Neural progenitor cell (in vitro differentiated cells): Measurements from ENCODE around the gene OBP2A. TPM values are rescaled to one million over a fixed set of nuclear protein-coding genes. Genes with fewer than 3 reads are reported as not detected.

Experiments used
- DNase-seq: peaks from one replicate; pipeline ENCODE4 v3.0.0-alpha.2; 2016; ENCODE audit warnings: low spot score
- H2AFZ ChIP-seq: fragments of 200-600 bp; sonication (generic); replicated peaks from 2 replicates; pipeline ENCODE4 v1.6.1; 2016; ENCODE audit warnings: antibody characterized with exemption
- H3F3A ChIP-seq: fragments of 200-600 bp; sonication (generic); 2 replicates; pipeline ENCODE4 v1.6.1; 2016; ENCODE audit warnings: antibody characterized with exemption, low read depth
- H3K27ac ChIP-seq: fragments of 200-600 bp; sonication (generic); 2 replicates; pipeline ENCODE4 v1.5.1; 2016; ENCODE audit warnings: mild to moderate bottlenecking
- H3K27me3 ChIP-seq: fragments of 200-600 bp; sonication (generic); 2 replicates; pipeline ENCODE4 v1.6.1; 2016; ENCODE audit warnings: mild to moderate bottlenecking, moderate library complexity
- H3K36me3 ChIP-seq: fragments of 200-600 bp; sonication (generic); 2 replicates; pipeline ENCODE4 v1.5.1; 2016
- H3K4me1 ChIP-seq: fragments of 200-600 bp; sonication (generic); 2 replicates; pipeline ENCODE4 v1.6.1; 2016; ENCODE audit warnings: mixed run types
- H3K4me2 ChIP-seq: fragments of 200-600 bp; sonication (generic); 2 replicates; pipeline ENCODE4 v1.6.1; 2016
- H3K4me3 ChIP-seq: fragments of 200-600 bp; sonication (generic); 2 replicates; pipeline ENCODE4 v1.5.1; 2016
- H3K79me2 ChIP-seq: fragments of 200-600 bp; sonication (generic); 2 replicates; pipeline ENCODE4 v1.6.1; 2016; ENCODE audit warnings: low read depth
- H3K9ac ChIP-seq: fragments of 200-600 bp; sonication (generic); 2 replicates; pipeline ENCODE4 v1.6.1; 2016
- H3K9me3 ChIP-seq: fragments of 200-600 bp; sonication (generic); 2 replicates; pipeline ENCODE4 v1.5.1; 2016; ENCODE audit warnings: low read depth
- H4K20me1 ChIP-seq: fragments of 200-600 bp; sonication (generic); 2 replicates; pipeline ENCODE4 v1.6.1; 2016; ENCODE audit warnings: low read depth
- H3K27ac Mint-ChIP-seq: 3 replicates; pipeline ENCODE4 v1.8.0; 2021; ENCODE audit warnings: mixed read lengths
- H3K27me3 Mint-ChIP-seq: 2 replicates; pipeline ENCODE4 v1.8.0; 2022; ENCODE audit warnings: low read depth, mild to moderate bottlenecking, inconsistent platforms, moderate library complexity, mixed read lengths; ENCODE audit not compliant: insufficient read depth
- H3K36me3 Mint-ChIP-seq: 3 replicates; pipeline ENCODE4 v1.8.0; 2021; ENCODE audit warnings: mixed read lengths
- H3K4me1 Mint-ChIP-seq: 3 replicates; pipeline ENCODE4 v1.8.0; 2021; ENCODE audit warnings: mixed read lengths
- H3K4me3 Mint-ChIP-seq: 3 replicates; pipeline ENCODE4 v1.8.0; 2021; ENCODE audit warnings: mild to moderate bottlenecking, moderate library complexity, mixed read lengths
- H3K9me3 Mint-ChIP-seq: 3 replicates; pipeline ENCODE4 v1.8.0; 2020; ENCODE audit warnings: mixed read lengths
- EZH2 ChIP-seq: fragments of 200-600 bp; sonication (generic); IDR thresholded peaks from 2 replicates; pipeline ENCODE4 v1.6.1; 2017; ENCODE audit warnings: antibody characterized with exemption, mild to moderate bottlenecking, moderate library complexity
- EZH2phosphoT487 ChIP-seq: fragments of 200-600 bp; sonication (generic); IDR thresholded peaks from 2 replicates; pipeline ENCODE4 v1.6.1; 2017; ENCODE audit warnings: antibody characterized with exemption
- total RNA-seq: library from RNA; depleted of rRNA; stranded (reverse); fragments of >200 nt; gene quantifications from 2 replicates; pipeline ENCODE4 v1.2.3, GENCODE V29; 2015; ENCODE audit warnings: low replicate concordance
- TF ChIP-seq, protein P1 (sequence below): fragments of 200-600 bp; sonication (generic); IDR thresholded peaks from 2 replicates; pipeline ENCODE4 v1.5.1; 2017; ENCODE audit warnings: antibody characterized with exemption, mild to moderate bottlenecking

OBP2A gene
- total RNA-seq, 1 donor from 2014 or later, result not detected

DNA sequence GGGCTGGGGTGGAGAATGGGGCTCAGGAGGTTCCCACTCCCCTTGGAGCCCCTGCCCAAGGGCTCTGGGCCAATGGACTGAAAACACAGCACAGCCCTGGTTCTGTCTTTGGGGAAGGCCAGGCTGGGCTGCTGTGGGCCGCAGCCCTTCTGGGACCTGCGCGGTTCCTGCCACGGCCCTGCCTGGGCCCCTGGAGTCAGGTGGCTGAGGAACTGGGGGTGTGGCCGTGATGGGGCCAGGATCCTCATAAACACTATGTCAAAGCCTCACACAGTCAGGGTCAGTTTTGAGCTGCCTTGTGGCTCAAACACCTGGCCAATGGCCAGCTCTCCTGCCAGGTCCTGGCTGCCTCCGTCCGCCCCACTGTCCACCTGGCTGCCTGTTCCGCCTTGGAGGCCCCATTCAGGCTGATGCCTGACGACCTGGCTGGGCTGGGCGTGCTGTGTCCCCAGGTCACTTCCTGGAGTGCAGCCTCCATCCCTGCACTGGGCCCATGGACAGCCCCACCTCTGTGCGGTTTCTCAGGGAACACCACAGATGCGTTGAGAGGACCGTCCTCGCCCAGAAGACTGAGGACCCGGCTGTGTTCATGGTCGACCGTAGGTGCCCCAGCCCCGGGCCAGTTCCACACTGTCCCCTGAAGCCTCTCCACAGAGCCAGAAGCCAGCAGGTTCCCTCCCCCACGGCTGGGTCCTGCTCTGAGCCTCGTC lies 43.1 kb downstream of the OBP2A start:
- H3K4me3 Mint-ChIP-seq, result no peak overlapping the region
- no peaks in the 10 kb centered on the region for H3K79me2 ChIP-seq
- no peak for DNase-seq
- H4K20me1 ChIP-seq, result no peaks in the 10 kb centered on the region
- H3K4me1 Mint-ChIP-seq, result no peaks in the 10 kb centered on the region
- H3K4me2 ChIP-seq, result no peak overlapping the region
- peaks cover 4% of the 10 kb centered on the region for H3K27me3 Mint-ChIP-seq
- H3K27ac ChIP-seq, result no peak overlapping the region
- H2AFZ ChIP-seq, result no peak overlapping the region
- no peak overlapping the region for H3K27ac Mint-ChIP-seq
- no peak overlapping the region for H3K9ac ChIP-seq
- H3K4me1 ChIP-seq, result no peaks in the 10 kb centered on the region
- no peaks in the 10 kb centered on the region for H3K27me3 ChIP-seq
- no peaks in the 10 kb centered on the region for H3K9me3 ChIP-seq
- no peak overlapping the region for H3K4me3 ChIP-seq
- TF ChIP-seq, protein P1, sequence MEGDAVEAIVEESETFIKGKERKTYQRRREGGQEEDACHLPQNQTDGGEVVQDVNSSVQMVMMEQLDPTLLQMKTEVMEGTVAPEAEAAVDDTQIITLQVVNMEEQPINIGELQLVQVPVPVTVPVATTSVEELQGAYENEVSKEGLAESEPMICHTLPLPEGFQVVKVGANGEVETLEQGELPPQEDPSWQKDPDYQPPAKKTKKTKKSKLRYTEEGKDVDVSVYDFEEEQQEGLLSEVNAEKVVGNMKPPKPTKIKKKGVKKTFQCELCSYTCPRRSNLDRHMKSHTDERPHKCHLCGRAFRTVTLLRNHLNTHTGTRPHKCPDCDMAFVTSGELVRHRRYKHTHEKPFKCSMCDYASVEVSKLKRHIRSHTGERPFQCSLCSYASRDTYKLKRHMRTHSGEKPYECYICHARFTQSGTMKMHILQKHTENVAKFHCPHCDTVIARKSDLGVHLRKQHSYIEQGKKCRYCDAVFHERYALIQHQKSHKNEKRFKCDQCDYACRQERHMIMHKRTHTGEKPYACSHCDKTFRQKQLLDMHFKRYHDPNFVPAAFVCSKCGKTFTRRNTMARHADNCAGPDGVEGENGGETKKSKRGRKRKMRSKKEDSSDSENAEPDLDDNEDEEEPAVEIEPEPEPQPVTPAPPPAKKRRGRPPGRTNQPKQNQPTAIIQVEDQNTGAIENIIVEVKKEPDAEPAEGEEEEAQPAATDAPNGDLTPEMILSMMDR, result no peak
- TF ChIP-seq EZH2phosphoT487, result no peak
- TF ChIP-seq EZH2, result no peak
- H3F3A ChIP-seq, result no peaks in the 10 kb centered on the region
- H3K9me3 Mint-ChIP-seq, result no peaks in the 10 kb centered on the region
- H3K36me3 Mint-ChIP-seq, result no peaks in the 10 kb centered on the region
- no peaks in the 10 kb centered on the region for H3K36me3 ChIP-seq

DNA sequence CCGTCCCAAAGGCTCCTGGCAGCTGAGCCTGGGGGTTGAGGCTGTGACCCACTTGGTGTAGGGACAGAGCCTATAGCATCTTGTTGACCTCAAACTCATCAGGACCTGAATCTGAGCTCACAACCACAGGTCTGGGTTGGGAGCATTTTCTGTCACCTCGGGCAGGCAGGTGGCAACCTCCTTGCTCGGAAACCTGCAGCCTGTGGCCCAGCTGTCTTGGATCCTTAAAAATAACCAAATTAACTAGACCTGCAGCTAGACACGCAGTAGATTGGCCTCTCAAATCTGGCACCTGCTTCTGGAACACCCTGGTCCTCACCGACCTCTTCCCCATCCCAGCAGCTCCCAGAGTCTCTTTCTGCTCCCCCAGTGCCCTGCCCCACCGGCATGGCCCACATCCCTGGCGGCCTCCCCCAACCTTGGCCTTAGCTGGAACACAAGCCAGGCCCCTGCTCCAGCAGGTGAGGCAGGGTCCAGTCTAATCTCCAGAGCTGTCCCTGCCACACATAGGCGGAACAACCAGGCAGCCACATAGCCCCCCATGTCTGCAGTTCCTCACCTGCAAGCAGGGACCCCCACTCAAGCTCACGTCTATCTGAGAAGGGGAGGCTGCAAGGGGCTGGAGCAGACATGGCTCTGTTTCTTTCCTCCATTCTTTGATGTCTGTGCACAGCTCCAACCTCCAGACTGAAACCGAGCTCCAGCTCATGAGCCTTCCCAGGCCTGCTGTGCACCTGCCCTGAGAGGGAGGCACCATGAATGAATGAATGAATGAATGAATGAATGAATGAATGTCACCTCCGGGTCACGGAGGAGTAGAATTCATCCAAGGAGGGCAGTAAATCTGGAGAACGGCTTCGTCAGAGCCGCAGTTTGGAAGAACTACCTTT lies 43.9 kb downstream of the OBP2A start:
- Histone ChIP-seq H3K4me3 (no peak overlapping the region), H3K9ac (no peak overlapping the region), H3K27me3 (no peaks in the 10 kb centered on the region), H3K9me3 (no peaks in the 10 kb centered on the region), H3K79me2 (no peaks in the 10 kb centered on the region), H3K4me2 (no peak overlapping the region), H3F3A (no peaks in the 10 kb centered on the region), H4K20me1 (no peaks in the 10 kb centered on the region), H3K36me3 (no peaks in the 10 kb centered on the region), H3K27ac (no peak overlapping the region), H3K4me1 (no peaks in the 10 kb centered on the region), H2AFZ (no peak overlapping the region)
- Mint-ChIP-seq H3K4me1 (no peaks in the 10 kb centered on the region), H3K27me3 (peaks cover 2% of the 10 kb centered on the region), H3K9me3 (no peaks in the 10 kb centered on the region), H3K4me3 (no peak overlapping the region), H3K36me3 (no peaks in the 10 kb centered on the region), H3K27ac (no peak overlapping the region)
- no peak for TF ChIP-seq EZH2
- no peak for TF ChIP-seq EZH2phosphoT487
- TF ChIP-seq, protein P1, result no peak
- no peak for DNase-seq

- Histone ChIP-seq H2AFZ (no peak overlapping the region), H3K4me3 (no peak overlapping the region), H3K4me2 (no peak overlapping the region), H3K79me2 (no peaks in the 10 kb centered on the region), H3K36me3 (no peaks in the 10 kb centered on the region), H4K20me1 (no peaks in the 10 kb centered on the region), H3F3A (no peaks in the 10 kb centered on the region), H3K27ac (no peak overlapping the region), H3K9me3 (no peaks in the 10 kb centered on the region), H3K4me1 (no peaks in the 10 kb centered on the region), H3K27me3 (no peaks in the 10 kb centered on the region), H3K9ac (no peak overlapping the region)
- no peak for DNase-seq
- TF ChIP-seq EZH2phosphoT487, result no peak
- TF ChIP-seq, protein P1, result no peak
- no peak for TF ChIP-seq EZH2
- Mint-ChIP-seq H3K27me3 (no peaks in the 10 kb centered on the region), H3K4me3 (no peak overlapping the region), H3K27ac (no peak overlapping the region), H3K36me3 (no peaks in the 10 kb centered on the region), H3K9me3 (peaks cover 2% of the 10 kb centered on the region), H3K4me1 (no peaks in the 10 kb centered on the region)
Measured at GRCh38 chr9:135590486-135591079, 44.7 kb downstream of the OBP2A start.
